Nephron progenitor cell (in vitro differentiated cells): ENCODE results near the gene PRDM16.
A peak's percentile ranks its signal among the peaks of the same experiment; 100 is the strongest.

Source experiments
- DNase-seq: peaks from one replicate; pipeline ENCODE4 v3.0.0; 2021
- H3K27ac Mint-ChIP-seq: 2 replicates; pipeline ENCODE4 v1.8.0; 2021; ENCODE audit warnings: mild to moderate bottlenecking, moderate library complexity, mixed read lengths
- H3K27me3 Mint-ChIP-seq: 2 replicates; pipeline ENCODE4 v1.8.0; 2021; ENCODE audit warnings: mild to moderate bottlenecking, low read depth, mixed read lengths; ENCODE audit not compliant: poor library complexity
- H3K36me3 Mint-ChIP-seq: 2 replicates; pipeline ENCODE4 v1.8.0; 2021; ENCODE audit warnings: low read depth, mixed read lengths
- H3K4me1 Mint-ChIP-seq: 2 replicates; pipeline ENCODE4 v1.8.0; 2021; ENCODE audit warnings: mixed read lengths
- H3K4me3 Mint-ChIP-seq: 2 replicates; pipeline ENCODE4 v1.8.0; 2021; ENCODE audit warnings: mild to moderate bottlenecking, moderate library complexity, mixed read lengths
- H3K9me3 Mint-ChIP-seq: 2 replicates; pipeline ENCODE4 v1.8.0; 2021; ENCODE audit warnings: mild to moderate bottlenecking, moderate library complexity, mixed read lengths
- TF ChIP-seq, protein P1 (sequence below): fragments of 200-600 bp; sonication (generic); IDR thresholded peaks from 2 replicates; pipeline ENCODE4 v1.5.0; 2021; ENCODE audit warnings: antibody characterized with exemption

PRDM16 gene

DNA sequence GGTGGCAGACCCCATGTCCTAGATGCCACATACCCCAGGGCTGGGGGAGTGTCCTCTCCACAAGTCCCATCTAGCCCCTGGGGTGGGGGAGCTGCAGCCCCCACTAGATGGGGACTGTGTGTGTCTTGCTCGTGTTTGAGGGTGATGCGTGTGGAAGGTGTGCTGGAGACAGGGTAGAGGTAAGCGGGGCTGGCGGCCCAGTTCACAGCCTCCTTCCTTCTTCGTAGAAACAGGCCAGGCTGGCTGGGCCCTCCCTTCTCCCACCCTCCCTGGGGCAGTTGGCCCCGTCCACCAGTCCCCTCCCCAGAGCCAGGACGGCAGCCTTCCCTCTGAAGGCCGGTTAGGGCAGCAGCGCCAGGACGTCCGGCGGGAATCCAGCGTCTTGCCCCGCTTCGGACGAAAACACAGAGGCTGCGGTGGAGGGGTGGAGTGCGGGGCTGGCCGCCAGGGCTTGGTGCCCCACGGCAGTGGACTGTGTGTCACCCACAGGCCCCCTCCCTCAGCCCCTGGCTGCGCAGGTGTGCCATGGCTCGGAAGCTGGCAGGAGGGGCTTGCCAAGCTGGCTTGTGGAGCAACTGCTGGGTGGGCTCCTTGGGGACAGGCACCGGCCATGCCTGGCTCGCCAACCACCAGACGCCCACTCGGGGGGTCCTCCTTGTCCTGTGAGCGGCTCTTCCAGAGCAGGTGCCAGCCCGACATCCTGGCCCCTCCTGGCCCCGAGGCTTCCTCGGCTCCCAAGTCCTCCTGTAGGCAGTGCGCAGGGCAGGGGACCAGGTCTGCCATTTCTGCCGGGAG is 3.6 kb downstream of the PRDM16 start:
- Mint-ChIP-seq H3K4me3 (no peak overlapping the region), H3K4me1 (peaks cover 16% of the 10 kb centered on the region), H3K9me3 (no peaks in the 10 kb centered on the region), H3K27me3 (peaks cover 85% of the 10 kb centered on the region), H3K36me3 (no peaks in the 10 kb centered on the region), H3K27ac (no peak overlapping the region)
- TF ChIP-seq, protein P1, sequence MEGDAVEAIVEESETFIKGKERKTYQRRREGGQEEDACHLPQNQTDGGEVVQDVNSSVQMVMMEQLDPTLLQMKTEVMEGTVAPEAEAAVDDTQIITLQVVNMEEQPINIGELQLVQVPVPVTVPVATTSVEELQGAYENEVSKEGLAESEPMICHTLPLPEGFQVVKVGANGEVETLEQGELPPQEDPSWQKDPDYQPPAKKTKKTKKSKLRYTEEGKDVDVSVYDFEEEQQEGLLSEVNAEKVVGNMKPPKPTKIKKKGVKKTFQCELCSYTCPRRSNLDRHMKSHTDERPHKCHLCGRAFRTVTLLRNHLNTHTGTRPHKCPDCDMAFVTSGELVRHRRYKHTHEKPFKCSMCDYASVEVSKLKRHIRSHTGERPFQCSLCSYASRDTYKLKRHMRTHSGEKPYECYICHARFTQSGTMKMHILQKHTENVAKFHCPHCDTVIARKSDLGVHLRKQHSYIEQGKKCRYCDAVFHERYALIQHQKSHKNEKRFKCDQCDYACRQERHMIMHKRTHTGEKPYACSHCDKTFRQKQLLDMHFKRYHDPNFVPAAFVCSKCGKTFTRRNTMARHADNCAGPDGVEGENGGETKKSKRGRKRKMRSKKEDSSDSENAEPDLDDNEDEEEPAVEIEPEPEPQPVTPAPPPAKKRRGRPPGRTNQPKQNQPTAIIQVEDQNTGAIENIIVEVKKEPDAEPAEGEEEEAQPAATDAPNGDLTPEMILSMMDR: no peak
- DNase-seq: peak; percentile 39

DNA sequence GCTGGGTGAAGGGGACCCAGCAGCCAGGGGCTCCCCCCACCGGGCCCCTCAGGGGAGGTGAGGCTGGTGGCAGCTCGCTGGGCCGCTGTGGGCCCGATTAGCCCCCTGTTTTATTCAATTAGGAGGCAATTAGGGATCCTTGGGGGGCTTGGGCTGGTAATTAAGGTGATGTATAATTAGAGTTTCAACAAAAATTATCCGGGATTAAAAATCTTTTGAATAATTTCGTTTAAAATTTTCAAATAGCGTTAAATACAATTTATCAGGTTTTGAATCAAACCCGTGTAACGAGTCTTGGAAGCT is 4.1 kb downstream of the PRDM16 start:
- no peak for DNase-seq
- H3K36me3 Mint-ChIP-seq: no peaks in the 10 kb centered on the region
- H3K4me3 Mint-ChIP-seq: no peak overlapping the region
- H3K4me1 Mint-ChIP-seq: peaks cover 16% of the 10 kb centered on the region
- H3K27ac Mint-ChIP-seq: no peak overlapping the region
- TF ChIP-seq, protein P1: no peak
- no peaks in the 10 kb centered on the region for H3K9me3 Mint-ChIP-seq
- H3K27me3 Mint-ChIP-seq: peaks cover 88% of the 10 kb centered on the region

DNA sequence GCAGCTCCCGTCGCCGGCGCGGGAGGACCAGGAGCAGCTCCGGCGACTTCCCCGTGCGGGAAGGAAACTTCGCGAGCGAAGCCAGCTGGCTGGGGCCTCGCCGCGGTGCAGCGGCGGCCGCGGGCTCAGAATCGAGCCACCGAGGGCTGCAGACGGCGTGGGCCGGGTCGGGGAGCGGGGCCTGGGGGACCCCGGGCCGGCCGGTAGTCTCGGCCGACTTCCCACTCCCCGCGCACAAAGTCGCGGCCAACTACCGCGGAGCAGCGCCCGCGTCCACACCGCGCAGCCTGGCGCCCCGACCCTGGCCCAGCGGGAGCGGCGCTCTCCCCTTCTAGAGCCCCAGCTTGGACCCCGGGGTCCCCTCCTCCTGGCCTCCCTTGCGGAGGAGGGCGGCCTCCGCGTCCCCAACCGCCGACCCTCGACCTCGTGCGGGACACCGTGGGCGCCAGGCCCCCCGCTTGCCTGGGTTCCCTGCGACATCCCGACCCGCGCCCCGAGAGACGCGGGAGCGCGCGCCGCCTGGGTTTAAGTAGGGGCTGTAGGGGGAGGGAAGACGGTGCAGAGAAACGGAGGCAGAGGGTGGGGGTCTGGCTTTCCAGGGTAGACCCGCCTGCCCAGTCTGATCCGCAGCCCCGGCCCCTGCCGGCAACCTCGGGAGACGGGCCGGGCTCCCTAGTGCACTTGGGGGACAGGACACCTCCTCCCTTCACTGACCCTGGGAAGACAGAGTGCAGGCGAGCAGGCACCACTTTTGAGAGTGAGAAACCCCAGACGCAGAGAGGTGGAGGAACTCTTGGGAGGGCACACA is 4.7 kb downstream of the PRDM16 start:
- H3K36me3 Mint-ChIP-seq: no peaks in the 10 kb centered on the region
- DNase-seq: peak; percentile 51
- no peak overlapping the region for H3K4me3 Mint-ChIP-seq
- TF ChIP-seq, protein P1: no peak
- H3K27ac Mint-ChIP-seq: no peak overlapping the region
- H3K9me3 Mint-ChIP-seq: no peaks in the 10 kb centered on the region
- peaks cover 20% of the 10 kb centered on the region for H3K4me1 Mint-ChIP-seq
- H3K27me3 Mint-ChIP-seq: peaks cover 89% of the 10 kb centered on the region

DNA sequence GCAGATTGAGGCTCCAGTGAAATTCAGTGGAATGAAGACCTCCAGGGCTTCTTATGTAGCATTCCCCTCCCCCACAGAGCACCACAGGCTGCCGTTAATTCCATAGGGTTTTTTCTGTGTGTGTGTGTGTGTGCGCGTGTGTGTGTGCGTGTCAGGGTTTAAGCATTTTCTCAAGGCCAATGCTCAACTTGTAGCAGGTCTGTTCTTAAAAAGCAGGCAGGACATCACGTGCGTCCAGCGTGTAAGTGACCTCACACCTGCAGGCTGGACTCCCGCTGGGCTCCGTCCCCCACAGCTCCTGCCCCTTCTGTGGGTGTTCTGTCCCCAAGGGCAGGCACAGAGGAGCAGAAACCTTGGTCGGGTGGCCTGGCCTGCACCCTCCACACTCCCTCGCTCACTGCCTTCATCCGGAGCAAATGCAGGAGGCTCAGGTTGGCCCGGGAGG is 5.3 kb downstream of the PRDM16 start:
- Mint-ChIP-seq H3K4me3 (peak overlapping the region; percentile 44), H3K36me3 (no peaks in the 10 kb centered on the region), H3K27ac (no peak overlapping the region), H3K27me3 (peaks cover 90% of the 10 kb centered on the region), H3K9me3 (no peaks in the 10 kb centered on the region), H3K4me1 (peaks cover 20% of the 10 kb centered on the region)
- DNase-seq: no peak
- TF ChIP-seq, protein P1: no peak

DNA sequence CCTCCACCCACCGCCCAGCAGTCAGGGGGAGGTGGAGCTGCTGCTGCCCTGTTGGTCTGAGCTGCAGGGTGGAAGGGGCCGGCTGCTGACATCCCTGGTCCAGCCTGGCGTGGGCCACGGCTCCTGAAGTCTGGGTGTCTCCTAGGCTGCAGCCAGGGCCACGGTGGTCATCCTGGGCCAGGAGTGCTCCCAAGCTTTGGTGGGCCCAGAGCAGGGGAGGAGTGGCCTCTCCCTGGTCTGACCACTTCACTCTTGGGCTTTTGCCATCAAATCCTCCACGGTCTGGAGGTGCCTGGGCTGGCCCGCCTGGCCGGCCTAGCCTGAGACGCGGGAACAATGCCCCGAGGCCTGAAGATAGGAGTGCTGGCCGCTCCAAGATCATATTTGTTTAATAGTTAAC is 5.8 kb downstream of the PRDM16 start:
- Mint-ChIP-seq H3K4me3 (no peak overlapping the region), H3K27me3 (peaks cover 90% of the 10 kb centered on the region), H3K27ac (no peak overlapping the region), H3K9me3 (no peaks in the 10 kb centered on the region), H3K36me3 (no peaks in the 10 kb centered on the region), H3K4me1 (peaks cover 25% of the 10 kb centered on the region)
- TF ChIP-seq, protein P1: no peak
- DNase-seq: no peak
